22Rv1 (cell line): ENCODE measurements around the gene AHDC1.

Source experiments
- H3K27ac ChIP-seq: fragments of 450-650 bp; 2 replicates; pipeline ENCODE4 v1.5.1; 2017
- CTCF ChIP-seq: fragments of 450-650 bp; IDR thresholded peaks from 2 replicates; pipeline ENCODE4 v1.5.1; 2017; ENCODE audit warnings: mild to moderate bottlenecking
- ZFX ChIP-seq: fragments of 450-650 bp; IDR thresholded peaks from 2 replicates; pipeline ENCODE4 v1.6.1; 2017; ENCODE audit warnings: antibody characterized with exemption, borderline replicate concordance

Gene AHDC1

GRCh38 chr1:27525296-27526272, 78.4 kb downstream of the AHDC1 start:
- no peak overlapping the region for H3K27ac ChIP-seq
- no peak for TF ChIP-seq CTCF
- no peak for TF ChIP-seq ZFX

- no peak for TF ChIP-seq ZFX
- no peak for TF ChIP-seq CTCF
- H3K27ac ChIP-seq = no peak overlapping the region
Measured at GRCh38 chr1:27523337-27524020, 80.5 kb downstream of the AHDC1 start.

DNA sequence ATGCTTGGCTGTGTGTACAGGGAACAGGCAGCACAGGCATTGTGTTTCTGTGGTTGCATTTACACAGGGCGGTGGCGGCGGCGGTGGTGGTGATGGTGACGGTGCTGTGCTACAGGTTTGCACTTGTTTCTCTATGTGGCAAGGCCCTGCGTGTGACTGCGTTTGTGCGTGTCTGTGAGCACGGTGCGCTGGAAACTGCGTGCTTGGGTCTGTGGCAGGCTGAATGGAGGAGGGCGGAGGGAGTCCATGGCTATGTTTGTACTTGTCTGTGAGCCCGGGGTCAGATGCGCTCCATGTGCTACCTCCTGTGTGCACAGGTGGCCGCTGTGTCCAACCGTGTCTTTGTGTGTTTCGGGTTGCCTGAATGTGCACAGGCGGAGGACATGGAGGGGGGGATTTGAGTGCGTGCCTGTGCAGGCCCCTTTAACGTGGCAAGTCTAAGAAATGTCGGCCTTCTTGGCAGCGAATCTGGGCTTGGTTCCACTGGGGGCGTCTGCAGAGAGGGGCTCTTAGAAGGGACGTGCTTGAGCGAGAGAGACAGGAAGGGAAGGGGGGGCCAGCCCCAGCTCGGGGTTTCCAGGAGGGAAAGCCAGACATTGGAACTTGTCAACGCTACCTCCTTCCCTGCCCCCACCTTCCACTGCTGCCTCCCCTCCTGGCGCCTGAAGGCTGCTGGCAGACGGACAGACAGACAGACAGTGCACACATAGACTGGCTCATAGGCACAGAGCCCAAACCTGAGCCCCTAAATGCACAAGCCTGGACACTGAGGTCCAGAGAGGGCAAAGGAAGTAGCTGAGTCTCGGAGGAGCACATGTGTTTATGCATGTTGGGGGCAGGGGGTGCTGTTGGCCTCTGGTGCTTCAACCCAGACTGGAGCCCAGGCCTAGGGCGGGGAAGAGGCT, 81.3 kb downstream of the AHDC1 start:
- TF ChIP-seq CTCF = no peak
- no peak for TF ChIP-seq ZFX
- no peak overlapping the region for H3K27ac ChIP-seq

DNA sequence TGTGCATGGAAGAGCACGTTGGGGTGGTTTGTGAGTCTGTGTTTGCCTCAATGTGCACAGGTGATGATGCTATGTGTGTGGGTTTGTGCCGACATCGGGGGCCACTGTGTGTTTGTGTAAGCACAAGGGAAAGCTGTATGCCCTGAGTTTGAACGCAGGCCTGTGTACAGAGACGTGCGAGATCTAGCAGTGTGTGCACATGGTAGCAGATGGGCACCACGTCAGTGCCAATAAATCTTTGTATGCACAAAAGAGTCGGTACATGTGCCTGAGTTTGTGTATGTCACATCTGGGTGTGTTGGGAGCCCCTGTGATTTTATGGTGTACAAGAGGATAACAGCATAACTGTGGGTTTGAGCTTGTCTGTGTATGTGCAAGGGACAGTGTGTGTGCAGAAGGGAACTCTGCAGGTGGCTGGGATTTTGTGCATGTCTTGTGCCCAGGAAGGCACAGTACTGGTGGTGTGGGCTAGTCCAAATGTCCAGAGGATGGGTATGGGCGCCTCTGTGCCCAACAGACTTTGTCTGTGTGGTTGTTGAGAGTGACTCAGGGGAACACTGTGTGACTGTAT, 82.0 kb downstream of the AHDC1 start:
- TF ChIP-seq CTCF = no peak
- no peak for TF ChIP-seq ZFX
- H3K27ac ChIP-seq = no peak overlapping the region

GRCh38 chr1:27521336-27521831, 82.6 kb downstream of the AHDC1 start:
- no peak overlapping the region for H3K27ac ChIP-seq
- TF ChIP-seq CTCF (no peak), ZFX (no peak)

- TF ChIP-seq ZFX = no peak
Measured at GRCh38 chr1:27520651-27521050, 83.3 kb downstream of the AHDC1 start.

More at GRCh38 chr1:27520651-27521050, 83.3 kb downstream of the AHDC1 start:
- H3K27ac ChIP-seq = no peak overlapping the region
